22Rv1 (cell line): Measurements from ENCODE around the gene AKAP12.

ENCODE experiments used
- CTCF ChIP-seq: fragments of 450-650 bp; IDR thresholded peaks from 2 replicates; pipeline ENCODE4 v1.5.1; 2017; ENCODE audit warnings: mild to moderate bottlenecking
- ZFX ChIP-seq: fragments of 450-650 bp; IDR thresholded peaks from 2 replicates; pipeline ENCODE4 v1.6.1; 2017; ENCODE audit warnings: antibody characterized with exemption, borderline replicate concordance

DNA sequence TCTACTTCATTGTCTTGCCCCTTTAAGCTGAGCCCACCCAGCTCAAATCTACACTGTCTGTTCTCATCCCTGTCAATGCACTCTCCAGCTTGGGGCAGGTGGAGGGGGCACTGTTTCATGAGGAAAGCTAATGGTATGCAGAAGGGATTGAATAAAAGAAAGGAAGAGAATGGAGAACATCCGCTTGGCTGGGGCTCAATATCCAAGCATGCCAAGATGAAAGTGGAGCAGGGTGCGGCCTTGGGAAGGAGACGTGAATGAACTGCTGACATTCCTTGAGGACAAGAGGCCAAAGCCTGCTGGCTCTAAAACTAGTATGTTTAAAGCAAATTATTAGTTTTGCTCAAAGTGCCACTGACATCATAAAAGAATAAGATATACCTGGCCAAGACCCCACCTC, 24.2 kb downstream of the AKAP12 start:
- TF ChIP-seq CTCF: no peak
- TF ChIP-seq ZFX: no peak
